Measurements from ENCODE around the gene CST2. TPM values are rescaled to one million over a fixed set of nuclear protein-coding genes. Genes with fewer than 3 reads are reported as not detected.
"Not testable (repeated sequence)": the region's sequence is repeated elsewhere in the genome, so short reads cannot be mapped to it uniquely, and the experiment has no call there.

Gene CST2
- total RNA-seq, 5 donors from 2014 or later (not counting 1 experiment from before 2014, with no cell fraction given), result not detected

DNA sequence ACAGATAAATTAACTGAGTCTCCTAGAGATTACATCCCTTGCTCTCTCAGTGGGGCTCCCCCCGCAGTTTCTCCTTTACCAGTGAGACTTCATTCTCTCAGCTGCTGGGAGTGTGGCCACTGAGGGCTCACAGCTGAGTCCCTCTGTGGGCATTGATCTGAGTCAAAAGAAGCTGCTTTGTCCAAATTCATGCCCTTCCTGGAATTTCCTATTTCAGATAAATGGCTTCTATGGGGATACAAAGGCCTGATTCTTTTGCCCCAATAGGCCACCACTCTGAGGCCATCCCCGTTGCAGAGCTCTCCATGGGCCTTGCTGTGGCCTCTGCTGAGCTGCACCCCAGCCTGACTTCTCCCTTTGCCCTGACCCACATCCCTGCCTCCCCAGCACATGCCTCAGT lies 43.0 kb upstream of the CST2 start:
- no peaks in the 10 kb centered on the region for H3K9me3 ChIP-seq
- H3K36me3 Mint-ChIP-seq, result no peaks in the 10 kb centered on the region
- H3K27ac ChIP-seq (ENCODE audit: low read length), result no peak overlapping the region
- H3K4me3 ChIP-seq (ENCODE audit: control insufficient read depth in 1 of 2, extremely low read depth in 1 of 2, low read length in 1 of 2), result no peak overlapping the region
- DNase-seq (no peak), ATAC-seq (replicated peaks in 1 of 4) (no peak)
- ChIA-PET POLR2A (interaction anchor here in 1 of 2 donors (0.6 kb wide), 1 partner anchor 1085 kb away, joined by 5 read pairs; no protein-coding TSS in a partner anchor), CTCF (no interaction called here)
- peaks cover 0 to 23% (median 0%) of the 10 kb centered on the region in 3 donors for H3K4me1 Mint-ChIP-seq
- no peak overlapping the region for H3K4me3 Mint-ChIP-seq
- H3K27me3 Mint-ChIP-seq, result peaks cover 0 to 40% of the 10 kb centered on the region in 2 donors
- no peak overlapping the region for H3K27ac Mint-ChIP-seq
- H3K27me3 ChIP-seq (replicated peaks in 1 of 2; ENCODE audit: control insufficient read depth in 2 of 2, extremely low read depth in 1 of 2, insufficient read depth in 2 of 2, low read length in 1 of 2), result peaks cover 0 to 9% of the 10 kb centered on the region in 2 experiments
- no peaks in the 10 kb centered on the region for H3K9me3 Mint-ChIP-seq
- 81% methylated on average over 2 of the region's 2 CpGs for WGBS (ENCODE audit: insufficient coverage)
- H3K4me1 ChIP-seq (ENCODE audit: control insufficient read depth in 1 of 2, extremely low read depth in 1 of 2, insufficient read depth in 2 of 2, low read length in 2 of 2), result peaks cover 5 to 10% of the 10 kb centered on the region in 2 experiments
- no peaks in the 10 kb centered on the region for H3K36me3 ChIP-seq (ENCODE audit: control insufficient read depth in 2 of 2, extremely low read depth in 1 of 2, insufficient read depth in 1 of 2, low read length in 1 of 2)

DNA sequence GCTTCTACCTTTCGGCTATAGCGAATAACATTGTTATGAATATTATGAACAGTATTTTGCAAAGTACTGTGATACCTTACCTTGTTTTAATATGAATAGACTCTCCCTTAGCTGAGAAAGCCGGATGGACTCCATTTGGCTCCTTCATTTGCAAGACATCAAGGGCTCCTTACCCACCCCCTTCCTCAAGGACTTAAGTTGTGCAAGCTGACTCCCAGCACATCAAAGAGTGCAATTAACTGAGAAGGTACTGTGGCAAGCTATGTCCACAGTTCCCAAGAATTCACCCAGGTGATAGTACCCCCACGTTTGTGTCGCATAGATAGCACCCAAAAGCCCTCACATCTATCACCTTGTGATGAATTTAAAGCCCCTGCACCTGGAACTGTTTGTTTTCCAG lies 41.8 kb upstream of the CST2 start:
- peaks cover 0 to 4% of the 10 kb centered on the region in 2 experiments for H3K4me1 ChIP-seq (ENCODE audit: control insufficient read depth in 1 of 2, extremely low read depth in 1 of 2, insufficient read depth in 2 of 2, low read length in 2 of 2)
- H3K27ac Mint-ChIP-seq, result no peak overlapping the region
- no peaks in the 10 kb centered on the region for H3K9me3 ChIP-seq
- POLR2A ChIA-PET, result no interaction called here
- no peak overlapping the region for H3K4me3 Mint-ChIP-seq
- no peak overlapping the region for H3K4me3 ChIP-seq (ENCODE audit: control insufficient read depth in 1 of 2, extremely low read depth in 1 of 2, low read length in 1 of 2)
- CTCF ChIA-PET, result no interaction called here
- peaks cover 0 to 11% (median 0%) of the 10 kb centered on the region in 3 donors for H3K4me1 Mint-ChIP-seq
- H3K9me3 Mint-ChIP-seq, result no peaks in the 10 kb centered on the region
- H3K27me3 Mint-ChIP-seq, result peaks cover 0 to 40% of the 10 kb centered on the region in 2 donors
- no peaks in the 10 kb centered on the region for H3K36me3 Mint-ChIP-seq
- 51% methylated on average over 3 of the region's 5 CpGs for WGBS (ENCODE audit: insufficient coverage)
- H3K27ac ChIP-seq (ENCODE audit: low read length), result no peak overlapping the region
- H3K36me3 ChIP-seq (ENCODE audit: control insufficient read depth in 2 of 2, extremely low read depth in 1 of 2, insufficient read depth in 1 of 2, low read length in 1 of 2), result no peaks in the 10 kb centered on the region
- H3K27me3 ChIP-seq (replicated peaks in 1 of 2; ENCODE audit: control insufficient read depth in 2 of 2, extremely low read depth in 1 of 2, insufficient read depth in 2 of 2, low read length in 1 of 2), result peaks cover 0 to 11% of the 10 kb centered on the region in 2 experiments
- DNase-seq (no peak), ATAC-seq (replicated peaks in 1 of 4) (no peak)

DNA sequence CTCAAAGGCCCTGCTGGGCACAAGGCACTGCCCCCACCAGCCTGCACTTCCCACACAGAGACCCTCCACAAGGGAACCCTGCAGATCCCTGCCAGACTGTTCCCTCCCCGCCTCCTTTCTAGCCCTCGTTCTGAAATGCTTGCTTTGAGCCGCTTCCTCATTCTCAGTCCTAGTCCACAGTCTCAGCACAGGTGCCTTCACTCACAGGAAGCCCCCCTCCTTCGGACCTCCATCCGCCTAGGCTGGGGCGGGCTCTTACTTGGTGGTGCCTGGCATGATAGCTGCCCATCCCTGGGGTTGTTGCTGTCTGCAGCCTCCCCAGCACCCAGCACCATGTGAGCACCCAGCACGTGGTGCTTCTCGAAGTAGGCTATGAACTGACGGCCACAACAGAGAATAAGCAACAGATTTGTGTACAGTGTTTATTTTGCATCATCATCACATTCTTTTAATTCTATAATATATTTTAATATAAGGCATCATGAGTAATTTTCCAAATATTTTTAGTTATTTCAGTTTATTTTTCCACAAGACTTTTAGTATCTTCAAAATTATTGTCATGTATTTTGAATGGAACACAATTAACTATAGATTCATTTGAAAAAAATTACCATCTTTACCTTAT lies 40.7 kb upstream of the CST2 start:
- Histone ChIP-seq H3K36me3 (ENCODE audit: control insufficient read depth in 2 of 2, extremely low read depth in 1 of 2, insufficient read depth in 1 of 2, low read length in 1 of 2) (no peaks in the 10 kb centered on the region), H3K9me3 (no peaks in the 10 kb centered on the region), H3K4me3 (ENCODE audit: control insufficient read depth in 1 of 2, extremely low read depth in 1 of 2, low read length in 1 of 2) (no peak overlapping the region), H3K27ac (ENCODE audit: low read length) (no peak overlapping the region), H3K4me1 (ENCODE audit: control insufficient read depth in 1 of 2, extremely low read depth in 1 of 2, insufficient read depth in 2 of 2, low read length in 2 of 2) (no peaks in the 10 kb centered on the region), H3K27me3 (replicated peaks in 1 of 2; ENCODE audit: control insufficient read depth in 2 of 2, extremely low read depth in 1 of 2, insufficient read depth in 2 of 2, low read length in 1 of 2) (peaks cover 0 to 11% of the 10 kb centered on the region in 2 experiments)
- 29% methylated on average over 5 of the region's 9 CpGs for WGBS (ENCODE audit: insufficient coverage)
- ChIA-PET POLR2A (no interaction called here), CTCF (no interaction called here)
- ATAC-seq (replicated peaks in 1 of 4) (no peak), DNase-seq (no peak)
- H3K4me1 Mint-ChIP-seq, result peaks cover 0 to under 1% (median 0%) of the 10 kb centered on the region in 3 donors
- H3K9me3 Mint-ChIP-seq, result no peaks in the 10 kb centered on the region
- no peaks in the 10 kb centered on the region for H3K36me3 Mint-ChIP-seq
- H3K27ac Mint-ChIP-seq, result no peak overlapping the region
- H3K27me3 Mint-ChIP-seq, result peaks cover 0 to 35% of the 10 kb centered on the region in 2 donors
- no peak overlapping the region for H3K4me3 Mint-ChIP-seq

DNA sequence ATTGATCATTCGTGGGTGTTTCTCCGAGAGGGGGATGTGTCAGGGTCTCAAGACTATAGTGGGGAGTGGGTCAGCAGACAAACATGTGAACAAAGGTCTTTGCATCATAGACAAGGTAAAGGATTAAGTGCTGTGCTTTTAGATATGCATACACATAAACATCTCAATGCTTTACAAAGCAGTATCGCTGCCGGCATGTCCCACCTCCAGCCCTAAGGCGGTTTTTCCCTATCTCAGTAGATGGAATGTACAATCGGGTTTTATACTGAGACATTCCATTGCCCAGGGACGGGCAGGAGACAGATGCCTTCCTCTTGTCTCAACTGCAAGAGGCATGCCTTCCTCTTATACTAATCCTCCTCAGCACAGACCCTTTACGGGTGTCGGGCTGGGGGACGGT lies 34.2 kb upstream of the CST2 start:
- H3K36me3 ChIP-seq (ENCODE audit: control insufficient read depth in 2 of 2, extremely low read depth in 1 of 2, insufficient read depth in 1 of 2, low read length in 1 of 2); H3K27me3 ChIP-seq (replicated peaks in 1 of 2; ENCODE audit: control insufficient read depth in 2 of 2, extremely low read depth in 1 of 2, insufficient read depth in 2 of 2, low read length in 1 of 2); ATAC-seq (replicated peaks in 1 of 4); H3K27me3 Mint-ChIP-seq; H3K27ac ChIP-seq (ENCODE audit: low read length); H3K9me3 ChIP-seq; H3K4me3 Mint-ChIP-seq; H3K9me3 Mint-ChIP-seq; DNase-seq; H3K27ac Mint-ChIP-seq; CTCF ChIA-PET; H3K4me1 Mint-ChIP-seq; H3K36me3 Mint-ChIP-seq; H3K4me3 ChIP-seq (ENCODE audit: control insufficient read depth in 1 of 2, extremely low read depth in 1 of 2, low read length in 1 of 2); H3K4me1 ChIP-seq (ENCODE audit: control insufficient read depth in 1 of 2, extremely low read depth in 1 of 2, insufficient read depth in 2 of 2, low read length in 2 of 2); POLR2A ChIA-PET: not testable (repeated sequence)
- WGBS (ENCODE audit: insufficient coverage), result no CpG with 5 or more reads among the region's 10 CpGs

DNA sequence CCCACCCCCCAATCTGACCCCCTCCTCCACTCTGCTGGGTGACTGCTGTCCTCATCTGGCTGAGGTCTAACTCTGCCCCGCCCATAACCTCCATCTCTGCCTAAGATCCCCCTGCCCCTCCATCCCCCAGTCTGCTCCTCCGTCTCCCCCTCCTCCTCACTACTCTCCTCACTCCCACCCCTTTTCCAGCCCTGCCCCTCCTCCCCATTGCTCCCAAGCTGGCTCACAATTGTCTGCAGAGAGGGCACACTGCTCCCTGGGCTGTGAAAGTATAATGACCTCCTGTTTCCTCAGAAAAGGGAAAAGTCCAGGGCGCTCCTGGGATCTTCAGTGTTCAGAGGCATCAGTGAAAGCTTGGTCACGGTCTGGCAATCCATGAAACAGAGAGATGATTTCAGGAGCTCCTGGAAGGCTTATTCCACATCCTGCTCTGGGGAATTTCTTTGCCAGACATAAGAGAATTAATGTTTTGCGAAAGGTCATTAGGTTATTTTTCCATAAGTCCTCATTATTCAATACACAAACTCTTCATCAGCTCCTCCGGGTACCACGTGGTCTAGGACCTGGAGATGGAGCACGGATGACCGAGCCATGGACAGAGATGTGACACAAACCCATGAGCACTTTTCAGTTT lies 31.6 kb upstream of the CST2 start:
- no peak overlapping the region for H3K4me3 ChIP-seq (ENCODE audit: control insufficient read depth in 1 of 2, extremely low read depth in 1 of 2, low read length in 1 of 2)
- Mint-ChIP-seq H3K4me1 (no peaks in the 10 kb centered on the region), H3K27ac (no peak overlapping the region), H3K27me3 (peaks cover 3 to 5% of the 10 kb centered on the region in 2 donors), H3K36me3 (no peaks in the 10 kb centered on the region), H3K4me3 (no peak overlapping the region), H3K9me3 (no peaks in the 10 kb centered on the region)
- ChIA-PET POLR2A (no interaction called here), CTCF (no interaction called here)
- no peaks in the 10 kb centered on the region for H3K36me3 ChIP-seq (ENCODE audit: control insufficient read depth in 2 of 2, extremely low read depth in 1 of 2, insufficient read depth in 1 of 2, low read length in 1 of 2)
- H3K27me3 ChIP-seq (replicated peaks in 1 of 2; ENCODE audit: control insufficient read depth in 2 of 2, extremely low read depth in 1 of 2, insufficient read depth in 2 of 2, low read length in 1 of 2), result peaks cover 0 to 5% of the 10 kb centered on the region in 2 experiments
- no peak overlapping the region for H3K27ac ChIP-seq (ENCODE audit: low read length)
- no peaks in the 10 kb centered on the region for H3K9me3 ChIP-seq
- no peaks in the 10 kb centered on the region for H3K4me1 ChIP-seq (ENCODE audit: control insufficient read depth in 1 of 2, extremely low read depth in 1 of 2, insufficient read depth in 2 of 2, low read length in 2 of 2)
- DNase-seq, result no peak
- WGBS (ENCODE audit: insufficient coverage), result 80% methylated on average over 3 of the region's 9 CpGs
- no peak for ATAC-seq (replicated peaks in 1 of 4)

DNA sequence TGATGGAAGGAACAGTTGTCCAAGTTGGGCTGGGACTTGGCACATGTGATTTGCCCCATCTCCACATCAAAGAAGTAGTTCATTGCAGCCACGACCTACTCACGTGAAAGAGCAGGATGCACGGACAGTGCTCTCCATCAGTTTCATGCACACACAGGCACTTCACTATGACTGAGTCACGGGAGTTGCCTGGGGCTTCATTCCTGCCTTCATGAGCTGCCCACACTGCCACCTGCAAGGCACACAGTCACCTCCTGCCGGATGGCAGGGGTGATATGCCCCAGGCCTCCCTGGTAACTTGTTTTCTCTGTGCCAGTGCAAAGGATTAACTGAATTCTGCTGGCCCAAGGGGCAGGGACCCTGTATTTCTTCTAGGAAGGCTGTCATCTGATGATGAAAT lies 30.2 kb upstream of the CST2 start:
- Mint-ChIP-seq H3K27me3 (peaks cover 0 to 5% of the 10 kb centered on the region in 2 donors), H3K36me3 (no peaks in the 10 kb centered on the region), H3K4me3 (no peak overlapping the region), H3K9me3 (no peaks in the 10 kb centered on the region), H3K4me1 (no peaks in the 10 kb centered on the region), H3K27ac (no peak overlapping the region)
- Histone ChIP-seq H3K27me3 (replicated peaks in 1 of 2; ENCODE audit: control insufficient read depth in 2 of 2, extremely low read depth in 1 of 2, insufficient read depth in 2 of 2, low read length in 1 of 2) (peaks cover 0 to 5% of the 10 kb centered on the region in 2 experiments), H3K9me3 (no peaks in the 10 kb centered on the region), H3K27ac (ENCODE audit: low read length) (no peak overlapping the region), H3K4me1 (ENCODE audit: control insufficient read depth in 1 of 2, extremely low read depth in 1 of 2, insufficient read depth in 2 of 2, low read length in 2 of 2) (no peaks in the 10 kb centered on the region), H3K4me3 (ENCODE audit: control insufficient read depth in 1 of 2, extremely low read depth in 1 of 2, low read length in 1 of 2) (no peak overlapping the region), H3K36me3 (ENCODE audit: control insufficient read depth in 2 of 2, extremely low read depth in 1 of 2, insufficient read depth in 1 of 2, low read length in 1 of 2) (no peaks in the 10 kb centered on the region)
- CTCF ChIA-PET, result no interaction called here
- no peak for ATAC-seq (replicated peaks in 1 of 4)
- 43% methylated on average over 4 of the region's 5 CpGs for WGBS (ENCODE audit: insufficient coverage)
- POLR2A ChIA-PET, result no interaction called here
- no peak for DNase-seq
